ENCODE data around the gene NRN1. TPM values are rescaled to one million over a fixed set of nuclear protein-coding genes. Genes with fewer than 3 reads are reported as not detected.
A peak's percentile ranks its signal among the peaks of the same experiment; 100 is the strongest.

The NRN1 gene
- polyA plus RNA-seq, 1 of the 3 experiments (the other 2 are of a cell fraction) = 8.9 TPM

GRCh38 chr6:6006006-6006427 lies 708 bp downstream of the NRN1 start:
- H3K36me3 ChIP-seq (replicated peaks in 1 of 2; ENCODE audit: control insufficient read depth in 1 of 2, insufficient read depth in 2 of 2, low read length in 1 of 2) = no peaks in the 10 kb centered on the region
- H3K9ac ChIP-seq = peak overlapping the region; percentile 36; the same call in 1 of the 2 replicates
- H3K9me3 ChIP-seq = no peaks in the 10 kb centered on the region
- WGBS (ENCODE audit: low lambda C conversion rate) = 5% methylated on average over 10 of the region's 10 CpGs
- ChIA-PET CTCF (no interaction called here), POLR2A (no interaction called here)
- no peak for TF ChIP-seq IRF3 (IDR thresholded peaks at IDR 0.05; ENCODE audit: low read depth, low read length)
- TF ChIP-seq TAF1 (IDR thresholded peaks at IDR 0.05; ENCODE audit: borderline replicate concordance, low read depth, low read length) = no peak
- TF ChIP-seq ELF1 (IDR thresholded peaks at IDR 0.05) = no peak
- no peak for TF ChIP-seq REST (IDR thresholded peaks at IDR 0.05; ENCODE audit: low read depth, low read length)
- peak; percentile 44 for DNase-seq
- H2AFZ ChIP-seq (ENCODE audit: low read depth) = peak overlapping the region; percentile 25; the same call in 1 of the 2 replicates
- peak overlapping the region; percentile 56 to 64 for H3K4me3 ChIP-seq (ENCODE audit: low read depth in 2 of 2, low read length in 1 of 2)
- H3K27me3 ChIP-seq (ENCODE audit: insufficient read depth) = peaks cover 90% of the 10 kb centered on the region
- no peaks in the 10 kb centered on the region for H3K79me2 ChIP-seq (ENCODE audit: insufficient read depth)
- peak overlapping the region; percentile 71 for H3K4me2 ChIP-seq
- H3K4me1 ChIP-seq (ENCODE audit: control insufficient read depth in 1 of 2, insufficient read depth in 2 of 2, low read depth in 1 of 2, low read length in 1 of 2) = peaks cover 3 to 8% of the 10 kb centered on the region in 2 experiments; a peak in 2 of 4 replicates
- peak overlapping the region; percentile 36 to 70; a peak in 3 of 4 replicates for H3K27ac ChIP-seq (ENCODE audit: low read depth in 2 of 2, low read length in 1 of 2)
- H3F3A ChIP-seq (replicated peaks; ENCODE audit: insufficient read depth) = peaks cover 7% of the 10 kb centered on the region
- no peaks in the 10 kb centered on the region for H3K9me2 ChIP-seq
- no peaks in the 10 kb centered on the region for H4K20me1 ChIP-seq (ENCODE audit: insufficient read depth)

- Histone ChIP-seq H3K4me2 (peak overlapping the region; percentile 71), H3K9me2 (no peaks in the 10 kb centered on the region), H3K4me3 (ENCODE audit: low read depth in 2 of 2, low read length in 1 of 2) (peak overlapping the region; percentile 58 to 64), H3K9me3 (no peaks in the 10 kb centered on the region), H3F3A (replicated peaks; ENCODE audit: insufficient read depth) (peaks cover 7% of the 10 kb centered on the region), H3K9ac (no peak overlapping the region), H3K79me2 (ENCODE audit: insufficient read depth) (no peaks in the 10 kb centered on the region), H3K4me1 (ENCODE audit: control insufficient read depth in 1 of 2, insufficient read depth in 2 of 2, low read depth in 1 of 2, low read length in 1 of 2) (peaks cover 3 to 8% of the 10 kb centered on the region in 2 experiments; a peak in 2 of 4 replicates), H2AFZ (ENCODE audit: low read depth) (no peak overlapping the region; the same call in 1 of the 2 replicates), H4K20me1 (ENCODE audit: insufficient read depth) (no peaks in the 10 kb centered on the region), H3K36me3 (replicated peaks in 1 of 2; ENCODE audit: control insufficient read depth in 1 of 2, insufficient read depth in 2 of 2, low read length in 1 of 2) (no peaks in the 10 kb centered on the region), H3K27ac (ENCODE audit: low read depth in 2 of 2, low read length in 1 of 2) (no peak overlapping the region), H3K27me3 (ENCODE audit: insufficient read depth) (peaks cover 88% of the 10 kb centered on the region)
- DNase-seq = no peak
- ChIA-PET POLR2A (no interaction called here), CTCF (no interaction called here)
- WGBS (ENCODE audit: low lambda C conversion rate) = 6% methylated on average over 13 of the region's 13 CpGs
- TF ChIP-seq NFIC (IDR thresholded peaks at IDR 0.05; ENCODE audit: borderline replicate concordance) (no peak), USF2 (IDR thresholded peaks at IDR 0.05; ENCODE audit: borderline replicate concordance, low read depth, low read length) (no peak), TAF1 (IDR thresholded peaks at IDR 0.05; ENCODE audit: borderline replicate concordance, low read depth, low read length) (no peak), RXRA (IDR thresholded peaks at IDR 0.05; ENCODE audit: borderline replicate concordance, low read depth) (no peak), EZH2phosphoT487 (IDR thresholded peaks at IDR 0.05; ENCODE audit: borderline replicate concordance, low read depth) (no peak), REST (IDR thresholded peaks at IDR 0.05; ENCODE audit: low read depth, low read length) (no peak), MEF2A (IDR thresholded peaks at IDR 0.05; ENCODE audit: borderline replicate concordance, low read depth) (no peak), SMC3 (IDR thresholded peaks at IDR 0.05; ENCODE audit: low read depth, low read length) (no peak), NRF1 (IDR thresholded peaks at IDR 0.05; ENCODE audit: low read depth, low read length) (no peak), FOXJ3 (CRISPR knock-in tag; IDR thresholded peaks at IDR 0.05) (no peak), TCF12 (IDR thresholded peaks at IDR 0.05) (no peak), FOXM1 (IDR thresholded peaks at IDR 0.05; ENCODE audit: low read depth) (no peak), EP300 (IDR thresholded peaks at IDR 0.05; ENCODE audit: borderline replicate concordance in 1 of 2, low read depth in 1 of 2, low read length in 1 of 2) (no peak)
Measured at GRCh38 chr6:6005051-6006005, 1.4 kb downstream of the NRN1 start.

Measured in SK-N-SH (cell line).